Measurements from ENCODE around the gene CACNA2D3.

The CACNA2D3 gene

DNA sequence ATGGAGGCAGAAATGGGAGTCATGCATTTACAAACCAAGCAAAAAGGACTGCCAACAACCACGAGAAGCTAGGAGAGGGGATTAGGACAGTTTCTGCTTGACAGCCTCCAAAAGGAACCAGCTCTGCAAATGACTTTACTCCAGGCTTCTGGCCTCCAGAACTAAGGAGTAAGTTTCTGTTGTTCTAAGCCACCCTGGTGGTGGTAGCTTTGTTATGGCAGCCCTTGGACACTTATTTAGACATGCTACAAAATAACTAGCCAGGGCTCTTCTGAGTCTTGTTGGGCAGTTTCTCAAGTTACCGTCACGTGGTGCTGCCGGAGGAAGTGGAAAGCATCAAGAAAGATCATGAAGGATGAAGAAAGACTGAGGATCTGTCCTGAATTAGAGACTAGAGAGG is 419.0 kb downstream of the CACNA2D3 start:
- DNase-seq: no peak

DNA sequence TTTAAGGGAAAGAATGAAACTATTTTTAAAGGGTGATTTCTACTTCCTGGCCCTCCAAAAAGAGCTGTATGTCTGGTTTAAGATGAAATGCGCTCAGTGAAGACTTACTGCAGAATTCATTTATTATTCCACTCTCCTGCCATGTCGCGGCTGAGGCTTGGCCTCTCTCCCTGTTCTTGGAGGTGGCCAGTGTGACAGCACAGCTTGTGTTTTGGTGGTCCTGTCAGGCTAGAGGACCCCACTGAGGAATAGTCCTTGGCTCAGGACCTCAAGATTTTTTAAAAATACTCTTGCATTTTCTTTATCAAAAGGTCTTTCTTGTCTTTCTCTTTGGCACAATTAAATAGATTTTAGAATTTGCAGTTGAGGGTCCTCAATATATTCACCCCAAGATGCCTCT is 421.1 kb downstream of the CACNA2D3 start:
- no peak for DNase-seq

DNA sequence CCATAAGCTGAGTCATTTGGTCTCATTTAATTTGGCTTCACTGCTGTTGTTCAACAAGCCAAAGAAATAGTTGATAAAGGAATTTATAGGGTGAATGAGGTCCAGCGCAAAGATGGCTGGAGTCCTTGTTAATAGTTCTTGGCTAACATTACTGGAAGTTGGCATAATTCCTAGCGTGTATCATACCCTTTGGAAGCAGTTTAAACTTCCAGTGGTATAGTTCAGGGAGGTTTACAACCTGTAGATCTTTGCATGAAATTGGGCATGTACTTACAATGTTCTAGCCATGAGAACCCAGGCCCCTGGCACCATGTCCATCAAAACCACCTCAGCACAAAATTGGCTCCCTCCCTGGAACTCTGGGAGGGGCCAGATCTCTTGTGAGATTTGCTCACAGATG is 424.7 kb downstream of the CACNA2D3 start:
- DNase-seq: no peak

DNA sequence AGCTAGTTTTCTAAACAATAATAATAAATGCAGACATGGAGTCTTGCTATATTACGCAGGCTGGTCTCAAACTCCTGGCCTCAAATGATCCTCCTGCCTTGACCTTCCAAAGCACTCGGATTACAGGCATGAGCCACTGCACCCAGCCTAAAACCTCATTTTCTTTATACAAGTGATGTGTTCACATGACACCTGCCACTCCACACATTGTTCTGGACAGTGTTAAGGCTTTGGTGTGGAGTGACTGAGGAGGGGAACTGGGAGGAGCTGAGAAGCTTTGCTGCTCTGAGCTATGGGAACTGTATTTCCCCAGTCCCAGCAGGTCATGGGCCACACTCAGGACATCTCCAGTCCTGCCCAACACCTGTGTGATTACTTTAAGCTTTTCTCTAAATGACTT is 425.5 kb downstream of the CACNA2D3 start:
- DNase-seq: no peak

DNA sequence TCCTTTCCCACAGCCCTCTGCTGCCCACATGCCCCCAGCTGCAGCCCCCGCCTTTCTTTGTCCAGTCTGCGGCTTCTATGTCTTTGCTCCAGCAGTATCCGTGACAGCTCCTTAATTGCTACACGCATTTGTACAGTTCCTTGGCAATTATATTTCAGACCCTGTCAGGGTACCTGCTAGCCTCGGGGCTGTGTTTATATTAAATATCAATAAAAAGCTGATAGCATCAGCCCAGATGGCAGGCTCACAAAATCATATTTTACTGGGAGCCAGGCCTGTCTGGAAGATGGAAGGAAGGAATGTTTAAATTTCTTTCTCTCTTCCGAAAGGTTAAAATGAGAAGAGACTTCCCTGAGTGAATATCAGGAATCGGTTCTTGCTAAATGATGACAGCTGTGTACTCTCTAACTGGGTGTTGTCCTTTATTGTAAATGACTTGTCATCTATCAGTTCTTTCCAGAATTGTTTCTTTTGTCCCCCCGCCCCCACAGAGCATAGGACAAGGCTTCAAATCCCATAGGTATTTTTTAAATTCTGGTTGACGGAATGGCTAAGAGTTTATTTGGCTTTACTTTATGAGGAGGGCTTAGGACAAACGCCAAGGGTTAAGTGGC is 427.4 kb downstream of the CACNA2D3 start:
- no peak for DNase-seq

DNA sequence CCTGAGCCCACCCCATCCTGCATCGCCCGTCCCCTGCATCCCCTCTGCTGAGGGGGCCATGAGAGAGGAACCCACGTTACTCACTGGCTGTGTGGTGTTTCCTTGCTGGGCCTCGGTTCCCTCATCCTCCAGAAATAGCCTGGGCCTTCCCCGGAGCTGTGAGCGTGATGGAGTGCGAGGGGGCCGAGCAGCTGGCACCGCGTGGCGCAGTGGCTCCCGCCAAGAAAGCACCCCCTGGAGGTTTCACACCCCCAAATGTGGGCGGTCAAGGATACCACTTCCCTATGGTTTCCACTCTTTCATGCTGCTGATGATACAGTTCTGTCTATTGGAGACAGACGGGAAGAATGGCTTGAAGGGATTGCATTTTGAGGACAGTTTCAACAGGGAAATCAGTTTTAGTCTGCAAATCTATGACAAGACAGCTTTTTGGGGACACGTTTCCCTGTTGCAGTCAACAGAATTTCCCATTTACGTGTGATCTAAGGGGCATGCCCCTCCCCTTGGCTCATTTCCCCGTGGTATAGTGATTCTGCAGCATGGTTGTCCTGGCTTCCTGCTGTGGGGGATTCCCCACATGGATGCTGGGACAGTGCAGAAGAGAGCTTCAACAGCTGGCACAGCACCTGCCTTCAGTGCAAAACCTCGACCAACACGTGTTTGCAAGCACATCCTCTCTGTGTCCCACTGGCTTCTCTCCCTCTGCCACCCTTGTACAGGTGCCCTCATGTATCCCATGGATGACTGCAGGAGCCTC is 428.0 kb downstream of the CACNA2D3 start:
- DNase-seq: no peak

DNA sequence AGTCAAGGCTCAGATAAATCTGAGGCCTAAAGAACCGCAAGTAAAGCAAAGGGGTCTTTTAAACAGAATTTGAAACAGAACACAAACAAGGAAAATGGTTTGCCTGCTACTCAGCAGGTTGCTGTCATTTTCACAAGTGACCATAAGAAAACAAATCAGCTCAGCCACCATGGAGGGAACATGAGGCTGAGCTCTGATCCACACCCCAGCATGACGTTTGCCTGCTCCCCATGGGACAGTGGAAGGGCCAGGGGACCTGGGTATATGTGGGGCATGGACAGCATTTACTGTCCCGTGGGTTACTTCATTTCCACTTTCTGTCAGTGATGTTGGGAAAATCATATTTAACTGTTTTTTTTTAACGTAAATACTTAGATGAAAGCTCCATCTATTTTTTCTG is 434.3 kb downstream of the CACNA2D3 start:
- no peak for DNase-seq

DNA sequence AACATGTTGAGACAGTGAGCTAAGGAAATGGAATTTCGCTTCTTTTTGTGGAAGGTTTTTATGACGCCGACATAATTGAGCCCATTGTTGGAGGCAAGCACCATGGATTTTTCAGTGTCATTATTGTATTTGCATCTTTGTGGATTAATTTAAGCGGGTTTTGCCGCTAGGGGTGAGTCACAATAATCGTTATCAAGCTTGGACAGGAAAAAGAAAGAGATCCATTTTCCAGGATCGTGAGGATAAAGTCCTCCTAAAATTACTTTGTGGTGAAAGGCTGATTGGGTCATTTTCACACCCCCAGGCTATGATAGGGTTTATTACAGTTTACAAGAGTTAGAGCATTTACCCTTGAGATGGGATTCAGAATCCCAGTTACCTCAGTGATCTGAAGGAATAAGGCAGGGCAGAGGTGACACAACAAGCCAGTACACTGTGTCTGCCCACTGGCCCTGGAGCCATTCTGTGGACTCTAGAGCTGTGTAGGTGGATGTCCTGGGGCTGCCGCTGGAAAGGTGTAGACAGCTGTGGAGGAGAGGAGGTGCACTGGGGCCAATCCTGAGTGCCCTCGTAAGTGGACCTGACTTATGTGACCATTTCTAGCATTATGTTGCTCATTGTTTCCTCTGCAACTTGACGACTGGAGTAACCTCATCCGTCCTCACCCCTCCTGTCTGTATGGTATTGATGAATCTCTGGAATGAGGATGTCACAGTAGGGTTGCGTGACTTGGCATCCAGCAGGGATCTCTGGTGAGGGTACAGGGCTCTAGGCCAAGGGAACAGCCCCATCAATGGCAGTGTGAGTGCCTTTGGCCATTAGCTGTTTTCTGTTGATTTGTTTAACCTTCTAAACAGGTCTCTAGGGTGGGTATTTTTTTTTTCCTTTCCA is 435.4 kb downstream of the CACNA2D3 start:
- DNase-seq: no peak

DNA sequence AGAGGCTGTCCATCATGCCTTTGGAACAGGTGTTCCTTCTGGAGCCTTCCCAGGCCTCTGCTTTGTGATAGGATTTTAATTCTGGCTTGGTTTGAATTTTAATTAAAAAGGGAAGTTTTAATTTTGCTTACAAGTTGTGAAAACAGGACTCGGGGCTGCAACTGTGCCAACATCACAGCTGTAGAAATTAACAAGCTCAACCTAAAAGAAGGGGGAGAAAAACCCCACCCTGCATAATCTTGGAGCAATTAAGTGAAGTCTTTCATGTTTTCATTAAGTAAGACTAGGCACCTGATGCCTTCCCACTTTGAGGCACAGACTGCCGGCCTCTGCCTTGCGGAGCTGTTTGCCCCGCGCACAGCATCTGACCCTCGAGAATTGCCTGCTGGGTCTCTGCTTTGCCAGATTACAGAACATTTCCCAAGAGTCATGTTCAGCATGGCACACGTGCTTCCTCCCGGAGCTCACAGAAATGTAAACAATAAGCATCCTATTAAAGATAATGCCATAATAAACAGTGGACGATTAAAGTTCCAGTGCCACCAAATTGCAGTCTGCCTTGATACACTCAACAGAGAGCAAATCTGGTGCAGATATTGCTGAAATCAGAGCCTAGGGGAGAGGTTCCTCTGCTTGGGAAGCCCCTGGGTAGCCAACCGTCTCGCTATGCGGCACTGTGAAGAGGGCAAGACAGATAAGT is 441.3 kb downstream of the CACNA2D3 start:
- no peak for DNase-seq

DNA sequence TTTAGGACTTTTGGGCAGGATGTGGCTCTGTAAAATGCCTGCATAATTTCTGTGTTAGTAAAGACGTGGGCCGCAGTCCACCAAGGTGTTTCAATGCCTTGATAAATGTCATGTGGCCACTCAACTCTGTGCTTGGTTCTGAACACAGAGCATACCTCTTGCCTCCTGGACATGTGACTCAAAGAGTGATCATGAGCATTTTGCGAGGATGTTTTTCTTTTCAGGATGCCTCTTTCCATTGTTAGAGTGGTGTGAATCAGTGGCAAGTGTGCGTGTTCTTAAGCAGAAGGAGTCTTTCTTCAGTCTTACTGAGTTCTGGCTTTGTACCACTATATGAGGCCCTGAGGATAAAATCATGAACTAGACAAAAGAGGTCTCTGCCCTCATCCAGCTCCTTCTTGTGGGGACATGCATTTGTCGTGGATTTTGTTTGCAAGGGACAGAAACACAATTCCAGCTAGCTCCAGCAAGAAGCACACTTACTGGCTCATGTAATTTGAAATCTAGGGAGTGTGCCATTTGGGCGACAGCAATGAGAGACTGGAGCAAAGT is 442.1 kb downstream of the CACNA2D3 start:
- DNase-seq: no peak

DNA sequence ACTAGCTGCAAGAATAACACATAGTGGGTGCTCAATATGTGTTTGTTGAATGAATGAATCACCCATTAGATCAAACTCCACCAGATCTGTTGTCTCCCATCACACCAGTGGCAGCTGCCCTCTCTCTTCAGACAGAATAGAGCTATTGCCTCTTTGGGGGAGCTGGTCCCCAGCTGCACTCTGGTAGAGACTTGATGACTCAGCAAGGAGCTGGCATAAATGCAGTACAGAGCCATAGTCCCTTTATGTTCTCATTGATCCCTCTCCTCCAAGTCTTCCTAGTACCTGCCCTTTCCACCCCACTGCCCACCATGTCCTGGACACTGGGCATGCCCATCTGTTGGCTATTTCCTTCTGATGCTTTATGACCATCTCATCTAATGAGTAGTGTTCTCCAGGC is 443.6 kb downstream of the CACNA2D3 start:
- no peak for DNase-seq

DNA sequence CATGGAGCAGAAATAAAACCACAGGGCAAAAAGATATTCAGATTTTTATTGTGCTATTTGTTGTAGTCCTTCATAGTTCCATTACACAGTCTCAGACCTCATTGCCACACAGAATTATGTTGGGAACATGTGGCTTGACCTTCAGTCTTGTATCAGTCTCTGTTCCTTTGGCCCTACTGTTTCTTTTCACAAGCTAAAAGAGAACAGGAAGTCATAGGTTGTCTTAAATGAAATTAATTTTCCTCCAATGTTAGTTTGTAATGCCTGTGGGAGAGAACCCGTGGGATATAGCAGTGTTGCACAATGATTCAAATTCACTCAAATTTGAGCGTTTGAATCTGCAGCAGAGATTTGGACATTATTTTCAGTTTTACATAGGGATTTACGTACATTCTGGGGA is 445.6 kb downstream of the CACNA2D3 start:
- no peak for DNase-seq

DNA sequence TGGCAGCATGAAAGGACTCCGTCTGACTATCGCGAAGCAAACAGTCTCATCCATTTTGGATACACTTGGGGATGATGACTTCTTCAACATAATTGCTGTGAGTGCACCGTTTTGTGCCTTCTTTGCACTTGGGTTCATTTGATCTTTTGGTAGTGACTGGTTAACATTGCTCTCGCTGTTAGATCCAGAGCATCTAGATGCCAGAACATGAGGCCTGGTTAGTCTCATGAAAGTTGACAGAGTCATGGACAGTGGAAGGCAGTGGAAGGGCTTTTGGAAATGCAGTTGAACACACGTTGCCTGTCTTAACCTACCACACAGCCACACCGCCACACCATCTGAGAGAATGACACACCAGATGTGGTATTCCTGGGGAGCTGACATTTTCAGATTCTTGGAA is 447.7 kb downstream of the CACNA2D3 start:
- no peak for DNase-seq

DNA sequence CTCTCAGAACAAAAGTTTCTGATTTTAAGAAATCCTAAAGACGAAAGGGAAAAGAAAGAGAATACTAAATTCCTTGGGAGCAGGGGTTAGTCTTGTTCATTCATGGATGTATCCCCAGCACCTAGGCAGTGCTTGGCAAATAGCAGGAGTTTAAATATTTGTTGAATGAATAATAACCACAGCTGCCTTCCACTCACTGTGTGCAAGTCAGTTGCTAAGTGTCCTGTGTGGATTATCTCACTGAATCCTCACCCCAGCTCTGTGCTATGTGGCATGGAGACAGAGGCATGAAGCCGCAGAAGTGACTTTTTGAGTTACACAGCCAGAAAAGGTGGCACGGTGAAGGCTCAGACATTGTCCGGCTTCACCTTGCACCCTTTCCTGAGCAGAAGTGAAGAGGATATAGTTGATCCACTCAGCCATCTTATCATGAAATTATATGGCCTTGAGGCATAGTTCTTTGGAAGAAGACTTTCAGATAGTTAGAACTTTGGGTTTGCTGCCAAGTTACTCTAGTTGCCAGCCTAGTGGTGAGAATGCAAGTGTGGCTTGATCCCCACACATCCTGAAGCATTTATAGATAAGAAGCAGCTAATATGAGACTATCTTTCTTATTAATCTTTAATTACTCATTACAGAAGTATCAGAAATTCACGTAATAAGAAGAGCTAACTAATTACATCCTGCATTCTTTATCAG is 450.0 kb downstream of the CACNA2D3 start:
- no peak for DNase-seq

DNA sequence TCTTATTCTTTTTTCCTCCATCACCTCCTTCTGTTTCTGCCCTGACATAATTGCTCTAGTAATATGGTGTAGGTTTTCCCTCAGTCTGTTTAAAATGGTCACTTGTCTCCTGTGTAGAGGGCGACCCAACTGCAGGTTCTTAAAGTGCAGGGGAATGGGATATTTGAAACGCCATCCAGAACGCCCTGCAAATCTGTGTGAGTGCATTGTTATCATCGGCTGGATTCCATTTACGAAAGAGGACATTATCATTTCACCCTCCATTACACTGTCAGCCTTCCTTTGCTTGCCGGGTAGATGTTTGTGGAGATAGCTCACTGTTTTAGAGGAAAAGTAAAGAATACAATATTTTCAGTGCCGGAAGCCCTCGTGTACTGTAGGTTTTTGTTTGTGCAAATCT is 451.5 kb downstream of the CACNA2D3 start:
- no peak for DNase-seq

DNA sequence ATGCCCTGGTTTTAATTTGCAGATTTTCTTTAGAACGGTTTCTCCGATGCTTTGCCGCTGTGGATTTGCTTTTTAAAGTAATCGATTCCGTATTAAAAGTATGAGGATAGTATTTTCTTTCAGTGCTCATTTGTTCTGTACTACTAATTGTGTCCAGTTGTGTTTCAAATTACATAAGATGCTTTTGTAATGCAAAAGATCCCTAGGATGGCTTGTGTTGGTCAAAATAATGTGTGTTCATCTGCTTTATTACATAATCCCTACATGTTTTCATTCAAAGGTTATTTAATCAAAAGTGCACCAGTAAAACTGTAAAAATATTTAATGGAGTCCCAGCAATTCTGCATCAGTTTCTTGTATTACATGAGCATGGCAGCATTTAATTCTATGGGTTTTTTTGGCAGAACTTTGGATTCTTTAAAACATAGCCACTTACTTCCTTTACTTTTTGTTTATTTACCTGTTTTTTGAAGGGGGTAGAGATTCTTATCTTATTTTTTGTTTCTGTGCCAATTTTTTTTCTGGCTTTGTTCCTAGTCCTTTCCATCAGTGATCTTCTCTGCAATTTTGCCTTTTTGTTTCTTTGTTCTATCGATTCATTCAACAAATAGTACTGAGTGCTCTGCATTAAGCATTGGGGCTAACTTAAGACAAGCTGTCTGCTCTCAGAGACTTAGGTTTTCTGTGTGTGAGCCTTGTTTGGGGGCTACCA is 452.7 kb downstream of the CACNA2D3 start:
- no peak for DNase-seq

DNA sequence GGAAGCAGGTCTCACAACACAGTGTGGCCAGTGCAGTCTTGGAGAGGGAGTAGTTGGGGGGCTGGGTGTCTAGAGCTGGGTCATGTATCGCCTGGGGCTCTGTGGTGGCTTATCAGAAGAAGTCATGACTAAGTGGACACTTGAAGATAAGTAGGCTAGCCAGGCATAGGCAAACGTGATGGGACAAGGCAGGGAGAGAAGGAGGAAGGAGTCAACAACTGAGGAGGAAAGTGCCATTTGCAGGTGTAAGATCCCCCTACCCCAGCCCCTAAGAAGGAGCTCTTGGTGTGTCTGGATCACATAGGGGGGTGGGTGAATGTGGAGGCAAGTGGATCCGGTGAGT is 453.2 kb downstream of the CACNA2D3 start:
- no peak for DNase-seq

DNA sequence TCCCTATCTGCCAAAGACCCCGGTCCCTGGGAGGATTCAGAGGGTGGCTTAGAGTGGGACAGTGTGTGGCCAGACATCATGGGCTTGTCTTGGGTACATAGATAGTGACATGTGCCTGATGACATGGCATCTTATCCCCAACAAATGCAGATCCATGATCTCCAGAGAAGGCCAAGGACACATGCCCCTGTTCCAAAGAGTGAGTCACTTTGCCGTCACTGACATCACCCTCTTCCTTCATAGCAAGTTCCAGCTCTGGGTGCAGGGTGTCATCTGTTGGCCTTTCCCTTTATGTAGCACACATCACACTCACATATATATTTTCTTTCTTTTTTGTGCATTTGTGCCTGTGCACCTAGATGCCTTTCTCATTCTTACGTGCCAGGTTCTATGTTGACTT is 455.0 kb downstream of the CACNA2D3 start:
- no peak for DNase-seq

DNA sequence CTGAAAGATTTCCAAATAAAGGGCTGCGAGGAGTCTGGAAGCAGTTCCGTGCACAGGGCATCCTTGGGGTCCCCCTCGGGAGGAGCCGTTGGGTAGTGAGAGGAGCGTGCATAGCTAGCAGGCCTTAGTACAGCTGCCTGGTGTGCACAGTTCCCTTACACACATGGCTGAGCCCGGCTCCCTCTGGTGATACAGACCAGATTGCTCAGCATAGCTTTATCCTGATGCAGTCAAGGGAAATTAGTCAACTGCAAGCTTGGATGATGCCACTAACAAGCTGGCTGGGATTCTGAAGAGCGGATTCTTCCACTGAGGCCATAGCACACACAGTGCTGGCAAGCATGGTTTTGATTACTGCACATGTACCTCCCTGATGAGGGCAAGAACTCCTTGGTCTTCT is 456.1 kb downstream of the CACNA2D3 start:
- DNase-seq: no peak

DNA sequence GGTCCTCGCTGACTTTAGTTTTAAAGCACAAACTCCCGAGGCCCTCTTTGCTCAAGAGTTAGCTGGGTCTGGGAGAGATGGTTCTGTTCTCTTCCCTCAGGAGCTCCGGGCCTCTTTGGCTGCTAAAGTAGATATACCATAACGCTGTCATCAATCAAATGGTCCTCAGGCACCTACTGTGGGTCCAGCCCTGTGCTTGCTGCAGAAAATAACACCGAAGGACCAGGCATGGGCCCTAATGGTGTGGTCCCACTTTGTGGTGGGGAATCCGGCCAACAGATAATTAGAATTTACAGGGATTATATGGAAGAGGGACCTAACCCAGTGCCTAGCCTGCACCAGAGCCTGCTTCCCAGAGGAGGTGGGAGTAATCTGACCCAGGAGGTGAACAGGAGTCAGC is 458.1 kb downstream of the CACNA2D3 start:
- DNase-seq: no peak

DNA sequence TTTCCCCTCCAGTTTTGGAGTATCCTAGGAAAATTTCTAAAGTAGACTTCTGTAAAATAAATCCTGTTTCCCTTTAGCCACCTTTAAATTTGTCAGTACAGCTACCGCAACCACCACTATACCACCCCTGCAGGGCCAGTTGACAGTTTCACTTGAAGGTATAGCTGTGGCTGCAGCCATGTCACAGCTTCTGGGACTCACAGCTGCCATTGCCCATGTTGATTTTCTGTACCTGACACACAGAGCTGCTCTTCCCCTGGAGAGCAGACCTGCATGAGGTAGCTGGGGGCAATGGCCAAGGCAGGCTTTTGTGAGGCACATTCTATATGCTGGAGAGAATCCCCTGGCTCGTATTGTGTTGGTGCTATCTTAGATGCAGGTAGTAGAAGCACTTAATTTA is 460.1 kb downstream of the CACNA2D3 start:
- DNase-seq: no peak

DNA sequence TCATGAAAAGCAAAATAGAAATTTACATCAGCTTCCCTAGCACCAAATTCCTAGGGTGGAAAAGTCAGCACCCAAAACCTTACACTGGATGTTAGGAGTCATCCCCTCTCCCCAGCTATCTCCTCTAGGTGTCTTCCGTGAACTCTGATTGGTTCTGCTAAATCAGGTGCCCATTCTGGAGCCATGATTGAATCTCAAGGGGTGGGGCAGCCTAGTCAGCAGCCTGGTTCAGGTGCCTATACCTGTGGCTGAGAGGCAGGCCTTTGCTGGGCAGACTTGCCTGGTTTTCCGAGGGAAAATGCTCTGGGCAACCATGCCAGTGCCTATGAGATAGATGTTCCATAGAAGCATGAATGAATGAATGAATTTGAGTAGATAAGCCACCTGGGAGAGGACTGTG is 468.8 kb downstream of the CACNA2D3 start:
- DNase-seq: no peak
